ENCODE results near the gene GLT6D1.

Gene GLT6D1

DNA sequence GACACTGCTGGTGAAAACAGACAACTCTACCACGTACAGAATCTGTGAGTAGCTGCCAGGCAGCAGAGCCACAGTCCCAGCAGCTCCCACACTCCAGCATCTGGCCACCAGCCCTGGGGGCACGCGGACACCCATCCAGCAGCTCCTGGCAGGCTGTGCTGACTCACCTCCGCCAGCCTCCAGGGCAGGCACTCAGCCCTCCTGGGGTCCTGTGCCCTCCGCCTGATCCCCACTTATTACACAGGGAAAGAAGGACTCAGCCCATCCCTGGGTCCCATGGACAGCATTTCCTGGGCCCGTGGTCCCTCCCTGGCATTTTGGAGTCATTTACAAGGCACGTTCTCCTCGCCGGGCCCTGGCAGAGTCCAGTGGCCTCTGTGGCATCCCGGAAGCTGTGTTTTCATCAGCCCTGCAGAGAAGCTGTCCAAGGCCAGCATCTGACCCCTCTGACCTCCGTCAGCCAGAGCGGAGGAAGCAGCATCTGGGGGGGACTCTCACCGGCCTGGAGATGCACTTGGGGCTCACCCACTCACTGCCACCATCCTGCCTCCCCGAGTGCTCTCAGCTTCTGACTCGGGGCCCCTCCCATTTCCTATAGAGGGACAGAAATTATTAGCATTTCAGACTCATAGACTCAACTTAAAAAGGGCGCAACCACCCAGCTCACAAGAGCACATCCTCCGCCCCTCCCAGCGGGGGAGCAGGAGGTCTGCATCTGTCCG, 56.2 kb downstream of the GLT6D1 start:
- DNase-seq: no peak

DNA sequence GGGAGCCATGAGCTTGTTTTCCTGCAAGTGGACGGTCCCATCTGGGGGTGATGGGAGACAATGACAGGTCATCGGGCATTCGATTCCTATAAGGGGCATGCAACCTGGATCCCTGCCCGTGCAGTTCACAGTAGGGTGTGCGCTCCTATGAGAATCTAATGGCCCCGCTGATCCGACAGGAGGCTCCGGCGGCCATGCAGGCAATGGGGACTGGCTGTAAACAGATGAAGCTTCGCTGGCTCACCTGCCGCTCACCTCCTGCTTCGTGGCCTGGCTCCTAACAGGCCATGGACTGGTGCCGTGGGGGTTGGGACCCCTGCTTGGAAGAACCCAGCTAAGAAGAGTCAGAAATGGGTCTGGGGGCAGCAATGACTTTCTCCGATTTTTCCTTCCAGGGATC, 56.8 kb downstream of the GLT6D1 start:
- no peak for DNase-seq

DNA sequence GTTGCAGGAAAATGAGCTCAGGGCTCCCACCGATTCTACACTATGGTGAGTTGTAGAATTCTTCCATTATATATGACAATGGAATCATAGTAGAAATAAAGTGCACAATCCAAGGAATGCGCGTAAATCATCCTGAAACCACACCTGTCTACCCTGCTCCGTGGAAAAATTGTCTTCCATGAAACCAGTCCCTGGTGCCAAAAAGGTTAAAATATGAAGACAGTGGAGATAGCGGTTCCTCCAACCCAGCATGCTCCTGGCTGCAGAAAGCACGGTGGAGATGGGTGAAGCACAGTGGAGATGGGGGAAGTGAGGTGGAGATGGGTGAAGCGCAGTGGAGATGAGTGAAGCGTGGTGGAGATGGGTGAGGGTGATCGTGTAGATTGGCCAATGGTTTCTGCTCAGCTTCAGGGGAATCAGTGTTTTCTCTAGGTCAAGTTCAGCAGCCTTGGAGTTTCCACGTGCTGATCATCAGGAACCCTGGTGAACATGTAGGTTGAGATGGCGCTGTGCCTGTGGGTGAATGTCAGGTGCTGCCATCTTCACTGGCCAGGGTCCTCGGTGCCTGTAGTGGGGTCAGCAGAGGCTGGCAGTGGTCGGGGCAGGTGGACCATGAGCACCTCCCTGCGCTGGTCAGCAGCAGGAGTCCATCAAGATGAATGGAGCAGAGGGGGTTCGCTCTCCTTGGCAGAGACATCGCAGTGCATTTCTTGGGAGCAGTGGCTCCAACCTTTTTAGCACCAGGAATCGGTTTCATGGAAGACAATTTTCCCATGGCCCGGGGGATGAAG, 57.5 kb downstream of the GLT6D1 start:
- DNase-seq: no peak

DNA sequence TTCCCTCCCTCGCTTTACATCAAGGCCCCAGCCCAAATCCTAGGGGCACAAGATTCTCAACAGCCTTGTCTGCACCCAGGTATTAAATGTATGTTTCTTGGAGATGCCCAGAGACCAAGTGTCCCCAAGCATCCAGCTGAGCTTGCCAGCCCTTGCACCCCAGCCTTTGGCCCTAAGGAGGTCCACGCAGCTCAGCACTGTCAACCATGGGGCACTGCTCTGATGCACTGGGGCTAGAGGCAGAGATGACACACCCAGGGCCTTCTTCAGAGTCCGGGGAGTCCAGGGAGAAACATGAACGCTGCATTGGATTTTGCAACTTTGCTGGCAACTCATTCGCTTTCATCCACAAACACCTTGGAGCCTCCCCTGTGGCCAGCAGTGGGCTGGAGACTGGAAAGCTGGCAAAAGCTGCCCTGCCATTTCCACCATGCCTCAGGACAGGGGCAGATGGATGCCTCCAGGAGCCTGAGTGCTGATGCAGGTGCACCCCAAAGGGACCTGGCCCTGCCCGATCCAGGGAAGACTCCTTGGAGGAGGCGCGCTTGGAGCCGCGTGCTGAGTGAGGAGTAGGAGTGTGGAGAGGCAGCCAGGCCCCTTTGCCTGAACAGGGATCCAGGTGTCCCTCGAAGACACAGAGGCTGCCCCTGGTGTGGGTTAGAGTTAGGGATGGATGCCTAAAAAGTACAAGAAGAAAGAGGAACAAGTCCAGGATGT, 58.5 kb downstream of the GLT6D1 start:
- no peak for DNase-seq

DNA sequence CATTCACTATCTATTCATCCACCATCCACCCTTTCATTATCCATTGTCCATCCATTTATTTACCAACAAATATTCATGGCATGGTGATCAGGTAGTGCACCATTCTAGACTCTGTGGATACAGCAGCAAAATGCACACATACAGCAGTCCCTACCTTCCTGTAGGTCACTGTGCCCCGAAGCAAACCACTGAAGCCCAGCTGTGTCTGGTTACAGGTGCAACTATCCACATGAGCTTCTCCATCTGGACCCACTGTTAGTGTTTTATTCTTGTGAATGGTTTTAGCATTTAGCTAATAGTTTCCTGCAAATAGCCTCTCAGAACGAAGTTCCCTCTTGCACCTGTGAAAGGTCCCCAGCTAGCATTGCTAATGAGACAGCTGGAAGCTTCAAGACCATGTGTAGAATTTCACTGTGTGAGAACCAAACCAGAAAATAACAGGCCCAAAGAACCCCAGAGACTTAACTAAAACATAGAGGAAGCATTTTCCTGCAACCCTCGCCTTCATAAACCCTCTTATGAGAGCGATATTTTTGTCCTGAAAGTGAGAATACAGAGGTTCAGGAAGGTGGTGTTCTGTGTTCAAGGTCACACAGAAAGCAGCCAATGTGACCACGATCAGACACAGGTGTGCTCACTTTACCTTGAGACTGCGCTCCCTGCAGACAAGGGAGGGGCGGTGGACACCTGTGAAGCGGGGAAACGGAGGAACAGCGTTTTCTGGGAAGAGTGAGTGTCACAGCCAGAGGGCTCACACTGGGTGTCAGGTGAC, 59.3 kb downstream of the GLT6D1 start:
- no peak for DNase-seq

DNA sequence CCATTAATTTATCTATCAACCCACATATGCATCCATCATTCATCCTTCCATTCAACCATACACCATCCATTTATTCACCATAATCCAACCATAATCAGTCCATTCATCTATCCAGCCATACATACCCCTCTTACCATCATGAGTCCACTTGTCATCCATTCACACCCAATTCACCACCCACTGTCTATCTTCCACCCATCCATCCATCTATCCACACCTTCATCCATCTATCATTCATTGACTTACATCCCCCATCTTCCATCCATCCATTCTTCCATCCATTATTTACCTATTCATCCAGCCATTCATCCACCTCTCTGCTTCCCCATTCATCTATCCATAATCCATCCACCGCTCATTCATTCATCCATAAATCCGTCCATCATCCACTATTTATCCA, 60.0 kb downstream of the GLT6D1 start:
- no peak for DNase-seq

DNA sequence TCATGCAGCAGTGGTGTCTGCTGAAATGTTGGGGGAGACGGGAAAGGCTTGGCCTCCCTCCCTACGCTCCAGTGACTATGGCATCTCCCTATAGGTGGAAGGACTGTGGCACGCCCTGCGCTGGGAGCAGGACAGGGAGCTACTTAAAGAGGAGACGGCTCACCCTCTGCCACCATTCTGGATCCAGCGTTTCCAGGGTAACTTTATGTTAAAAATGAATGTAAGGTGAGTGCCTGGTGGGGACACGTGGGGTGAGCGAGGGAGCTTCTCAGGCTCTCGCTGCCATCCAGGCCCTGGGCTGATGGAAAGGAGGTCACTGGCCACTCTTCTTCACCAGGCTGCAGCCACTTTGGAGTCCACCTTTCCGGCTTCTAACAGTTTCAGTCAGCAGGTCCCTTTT, 62.1 kb downstream of the GLT6D1 start:
- DNase-seq: no peak

DNA sequence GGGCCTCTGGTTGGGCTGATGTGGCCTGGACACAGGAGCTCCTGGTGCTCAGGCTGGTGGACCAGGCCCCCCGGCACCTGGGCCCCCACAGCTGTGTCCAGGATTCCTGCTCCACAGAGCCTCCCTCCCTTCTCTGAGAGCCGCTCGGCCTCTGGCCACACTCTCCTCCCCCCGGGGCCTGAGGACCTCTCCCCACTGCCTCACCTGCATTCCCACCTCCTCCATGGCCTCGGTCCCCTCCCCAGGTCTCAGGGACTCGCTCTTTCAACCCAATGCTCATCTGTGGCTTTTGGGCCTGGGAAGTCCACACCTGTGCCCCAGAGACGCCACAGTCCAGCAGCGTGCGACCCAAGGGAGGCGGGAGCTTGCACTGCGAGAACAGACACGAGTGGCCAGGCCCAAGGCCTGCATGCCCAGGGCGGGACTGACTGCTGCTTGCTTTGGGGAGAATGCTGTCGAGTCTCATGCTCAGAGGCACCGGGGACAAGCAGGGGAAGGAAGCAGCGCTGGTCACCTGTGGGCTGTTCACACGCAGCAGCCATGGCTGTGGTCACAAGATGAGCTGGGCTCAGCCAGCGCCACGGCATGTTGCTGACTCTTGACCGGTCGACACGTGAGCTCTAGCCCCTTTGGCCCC, 63.2 kb downstream of the GLT6D1 start:
- no peak for DNase-seq

DNA sequence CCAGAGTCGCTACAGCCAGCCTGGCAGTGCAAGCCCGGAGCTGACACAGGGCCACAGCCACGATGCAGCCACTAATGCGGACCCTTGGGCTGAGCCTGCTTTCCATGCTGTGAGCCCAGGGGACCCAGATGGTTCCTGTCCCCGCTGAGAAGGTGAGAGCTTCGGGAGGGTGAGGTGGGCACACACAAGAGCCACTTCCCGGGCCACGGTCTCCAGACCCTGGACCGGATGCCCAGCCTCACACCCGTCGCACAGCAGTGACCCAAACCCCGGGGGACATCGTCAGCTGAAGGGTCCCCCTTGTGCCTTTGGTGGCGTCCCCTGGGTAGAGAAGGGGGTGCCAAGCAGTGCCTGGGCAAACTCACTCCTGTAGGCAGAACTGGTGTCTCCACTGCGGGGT, 64.4 kb downstream of the GLT6D1 start:
- DNase-seq: no peak

DNA sequence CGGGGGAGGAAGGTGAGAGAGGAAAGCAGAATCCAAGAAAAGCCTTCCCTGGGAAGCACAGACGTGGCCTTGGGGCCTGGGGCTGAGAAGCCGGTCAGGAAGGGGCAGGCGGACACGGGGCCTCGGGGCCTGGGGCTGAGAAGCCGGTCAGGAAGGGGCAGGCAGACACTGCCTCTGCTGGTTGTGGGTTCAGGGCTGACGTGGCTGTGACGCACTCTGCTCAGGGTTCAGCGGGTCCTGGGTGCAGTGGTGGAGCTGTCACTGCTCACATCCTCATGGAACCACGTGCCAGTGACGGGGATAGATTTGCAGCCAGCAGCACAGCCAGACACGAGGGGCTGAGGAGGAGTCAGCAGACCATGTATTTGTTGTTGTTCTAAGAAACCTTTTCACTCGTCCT, 65.0 kb downstream of the GLT6D1 start:
- no peak for DNase-seq

Measured in stimulated activated naive CD4-positive, alpha-beta T cell treated with Interleukin-2 at 50 U/mL for 16 hours (primary cell).